ENCODE results near the gene FAAP20. TPM values are rescaled to one million over a fixed set of nuclear protein-coding genes. Genes with fewer than 3 reads are reported as not detected.

Gene FAAP20
- total RNA-seq, 4 donors from 2014 or later, result 16.5 to 31.2 (median 25.4) TPM

DNA sequence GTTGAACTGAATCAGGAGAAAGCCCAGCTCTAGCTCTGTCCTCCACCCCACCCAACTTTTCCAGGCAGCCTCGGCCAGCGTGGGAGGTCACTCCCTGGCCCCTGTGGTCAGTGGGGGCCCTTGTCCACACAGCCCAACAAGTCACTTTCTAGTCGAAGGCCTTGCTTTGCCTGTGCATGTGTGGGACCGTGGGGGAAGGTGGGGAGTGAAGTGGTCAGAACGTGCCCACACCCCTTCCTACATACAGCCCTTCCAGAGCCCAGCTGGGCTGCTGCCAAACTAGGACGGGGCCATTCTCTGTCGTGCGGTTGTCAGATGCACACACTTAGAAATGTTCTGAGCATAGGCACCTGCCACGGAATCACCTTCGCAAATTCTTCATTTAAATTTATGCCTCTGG lies 18.0 kb downstream of the FAAP20 start:
- H3K4me3 ChIP-seq, result no peak overlapping the region
- H3K27me3 ChIP-seq, result no peaks in the 10 kb centered on the region
- H3K27ac ChIP-seq, result no peak overlapping the region
- peaks cover 0 to 3% (median 0%) of the 10 kb centered on the region in 4 donors for H3K4me1 ChIP-seq
- H3K9me3 ChIP-seq, result no peaks in the 10 kb centered on the region
- no peak for DNase-seq
- peaks cover 0 to 36% (median 0%) of the 10 kb centered on the region in 3 donors for H3K36me3 ChIP-seq
- TF ChIP-seq POLR2A (IDR thresholded peaks at IDR 0.05), result no peak
- TF ChIP-seq, protein P1, sequence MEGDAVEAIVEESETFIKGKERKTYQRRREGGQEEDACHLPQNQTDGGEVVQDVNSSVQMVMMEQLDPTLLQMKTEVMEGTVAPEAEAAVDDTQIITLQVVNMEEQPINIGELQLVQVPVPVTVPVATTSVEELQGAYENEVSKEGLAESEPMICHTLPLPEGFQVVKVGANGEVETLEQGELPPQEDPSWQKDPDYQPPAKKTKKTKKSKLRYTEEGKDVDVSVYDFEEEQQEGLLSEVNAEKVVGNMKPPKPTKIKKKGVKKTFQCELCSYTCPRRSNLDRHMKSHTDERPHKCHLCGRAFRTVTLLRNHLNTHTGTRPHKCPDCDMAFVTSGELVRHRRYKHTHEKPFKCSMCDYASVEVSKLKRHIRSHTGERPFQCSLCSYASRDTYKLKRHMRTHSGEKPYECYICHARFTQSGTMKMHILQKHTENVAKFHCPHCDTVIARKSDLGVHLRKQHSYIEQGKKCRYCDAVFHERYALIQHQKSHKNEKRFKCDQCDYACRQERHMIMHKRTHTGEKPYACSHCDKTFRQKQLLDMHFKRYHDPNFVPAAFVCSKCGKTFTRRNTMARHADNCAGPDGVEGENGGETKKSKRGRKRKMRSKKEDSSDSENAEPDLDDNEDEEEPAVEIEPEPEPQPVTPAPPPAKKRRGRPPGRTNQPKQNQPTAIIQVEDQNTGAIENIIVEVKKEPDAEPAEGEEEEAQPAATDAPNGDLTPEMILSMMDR (IDR thresholded peaks at IDR 0.05), result no peak

DNA sequence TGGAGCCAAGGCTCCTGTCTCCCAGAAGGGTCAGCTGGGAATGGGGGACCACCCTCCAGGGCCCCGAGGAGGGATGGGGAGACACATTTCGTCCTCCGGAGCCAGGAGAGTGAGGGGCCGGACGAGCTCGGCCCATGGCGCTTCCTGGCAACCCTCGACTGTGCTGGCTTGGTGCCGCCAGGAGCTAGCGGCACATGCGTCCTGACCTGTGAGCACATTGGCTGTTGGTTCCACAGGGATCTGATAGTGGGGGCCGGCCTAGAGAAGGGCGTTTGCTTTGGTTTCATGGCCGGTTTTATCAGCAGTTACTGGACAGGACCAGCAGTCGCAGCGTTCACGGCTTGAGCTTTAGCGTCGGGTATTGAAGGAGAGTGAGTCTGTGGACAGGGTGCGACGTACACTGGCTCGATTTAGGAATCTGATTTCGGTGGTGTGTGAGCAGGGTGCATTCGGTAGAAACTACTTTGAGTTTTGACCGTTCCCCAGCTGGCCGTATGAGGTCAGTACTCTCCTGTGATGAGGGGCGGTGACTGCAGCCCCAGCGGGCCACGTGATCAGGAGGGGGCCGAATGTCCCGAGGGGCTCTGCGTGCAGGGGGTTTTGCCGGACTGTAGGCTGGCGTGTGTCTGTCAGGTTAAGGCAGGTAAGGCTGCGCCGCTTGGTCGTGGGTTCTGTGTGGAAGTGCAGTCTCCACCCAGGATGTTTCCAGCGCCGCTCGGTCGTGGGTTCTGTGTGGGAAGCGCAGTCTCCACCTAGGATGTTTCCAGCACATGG lies 18.7 kb downstream of the FAAP20 start:
- H3K27ac ChIP-seq, result no peak overlapping the region
- H3K4me1 ChIP-seq, result peaks cover 0 to 3% (median 0%) of the 10 kb centered on the region in 4 donors
- no peaks in the 10 kb centered on the region for H3K9me3 ChIP-seq
- DNase-seq, result no peak
- no peak overlapping the region for H3K4me3 ChIP-seq
- TF ChIP-seq, protein P1 (IDR thresholded peaks at IDR 0.05), result no peak
- TF ChIP-seq POLR2A (IDR thresholded peaks at IDR 0.05), result no peak
- no peaks in the 10 kb centered on the region for H3K27me3 ChIP-seq
- H3K36me3 ChIP-seq, result peaks cover 0 to 38% (median 0%) of the 10 kb centered on the region in 3 donors

DNA sequence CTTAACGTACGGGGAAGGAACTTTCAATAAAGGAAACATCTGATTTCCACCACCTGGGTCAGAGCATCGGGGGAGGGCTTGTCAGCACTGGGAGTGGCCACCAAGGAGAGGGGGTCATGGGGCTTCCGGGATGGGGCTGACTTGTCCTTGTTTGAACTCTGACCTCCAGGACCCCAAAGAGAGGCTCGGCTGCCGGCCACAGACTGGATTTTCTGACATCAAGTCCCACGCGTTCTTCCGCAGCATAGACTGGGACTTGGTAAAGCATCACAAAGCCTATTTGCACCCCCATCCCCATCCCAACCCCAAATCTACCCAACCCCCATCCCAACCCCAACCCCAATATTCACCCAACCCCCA lies 19.5 kb downstream of the FAAP20 start:
- H3K4me1 ChIP-seq, result peaks cover 0 to 3% (median 0%) of the 10 kb centered on the region in 4 donors
- H3K9me3 ChIP-seq, result no peaks in the 10 kb centered on the region
- no peaks in the 10 kb centered on the region for H3K27me3 ChIP-seq
- no peak overlapping the region for H3K27ac ChIP-seq
- peak overlapping the region in 2 of 4 donors; percentile 2 to 35 for H3K4me3 ChIP-seq
- TF ChIP-seq, protein P1 (IDR thresholded peaks at IDR 0.05), result no peak
- no peak for TF ChIP-seq POLR2A (IDR thresholded peaks at IDR 0.05)
- DNase-seq, result no peak
- H3K36me3 ChIP-seq, result peaks cover 0 to 30% (median 0%) of the 10 kb centered on the region in 3 donors

DNA sequence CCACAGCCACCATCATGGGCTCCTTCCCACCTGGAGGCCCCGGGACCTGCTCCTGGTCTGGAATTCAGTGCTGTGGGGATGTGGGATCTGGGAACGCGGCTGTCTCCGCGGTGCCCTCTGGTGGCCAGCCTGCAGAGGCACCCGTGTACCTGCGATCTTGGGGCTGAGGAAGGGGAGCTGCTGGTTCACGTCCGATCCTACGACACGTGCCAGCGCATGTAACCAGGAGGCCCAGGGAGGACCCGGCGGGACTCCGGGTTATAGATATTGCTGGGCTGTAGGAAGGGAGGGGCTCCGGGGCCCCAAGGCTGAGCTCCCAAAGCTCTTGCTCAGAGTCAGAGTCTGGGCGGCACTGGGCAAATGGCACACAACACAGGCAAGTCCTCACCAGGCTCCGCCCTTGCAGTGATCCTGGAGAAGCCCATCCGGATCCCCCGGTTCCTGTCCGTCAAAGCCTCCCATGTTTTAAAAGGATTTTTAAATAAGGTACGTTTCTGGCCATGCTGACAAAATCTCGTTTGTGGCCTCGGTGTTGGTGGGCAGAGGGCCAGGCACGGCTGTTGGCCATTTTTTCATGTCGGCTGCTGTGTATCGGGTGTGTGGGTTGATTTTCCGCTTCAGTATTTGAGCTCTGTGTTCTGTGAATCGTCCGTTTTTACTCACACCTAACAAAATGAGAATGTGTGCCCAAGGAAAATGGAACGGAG lies 20.1 kb downstream of the FAAP20 start:
- peak in 2 of 3 donors; percentile 68 to 75 for DNase-seq
- no peaks in the 10 kb centered on the region for H3K9me3 ChIP-seq
- H3K4me3 ChIP-seq, result peak overlapping the region; percentile 2 to 35 (median 10)
- H3K36me3 ChIP-seq, result peaks cover 0 to 27% (median 0%) of the 10 kb centered on the region in 3 donors
- TF ChIP-seq, protein P1 (IDR thresholded peaks at IDR 0.05), result peak; percentile 65 to 77 (median 76)
- TF ChIP-seq POLR2A (IDR thresholded peaks at IDR 0.05), result no peak
- H3K27ac ChIP-seq, result no peak overlapping the region
- no peaks in the 10 kb centered on the region for H3K27me3 ChIP-seq
- H3K4me1 ChIP-seq, result peaks cover 0 to 3% (median 0%) of the 10 kb centered on the region in 4 donors

DNA sequence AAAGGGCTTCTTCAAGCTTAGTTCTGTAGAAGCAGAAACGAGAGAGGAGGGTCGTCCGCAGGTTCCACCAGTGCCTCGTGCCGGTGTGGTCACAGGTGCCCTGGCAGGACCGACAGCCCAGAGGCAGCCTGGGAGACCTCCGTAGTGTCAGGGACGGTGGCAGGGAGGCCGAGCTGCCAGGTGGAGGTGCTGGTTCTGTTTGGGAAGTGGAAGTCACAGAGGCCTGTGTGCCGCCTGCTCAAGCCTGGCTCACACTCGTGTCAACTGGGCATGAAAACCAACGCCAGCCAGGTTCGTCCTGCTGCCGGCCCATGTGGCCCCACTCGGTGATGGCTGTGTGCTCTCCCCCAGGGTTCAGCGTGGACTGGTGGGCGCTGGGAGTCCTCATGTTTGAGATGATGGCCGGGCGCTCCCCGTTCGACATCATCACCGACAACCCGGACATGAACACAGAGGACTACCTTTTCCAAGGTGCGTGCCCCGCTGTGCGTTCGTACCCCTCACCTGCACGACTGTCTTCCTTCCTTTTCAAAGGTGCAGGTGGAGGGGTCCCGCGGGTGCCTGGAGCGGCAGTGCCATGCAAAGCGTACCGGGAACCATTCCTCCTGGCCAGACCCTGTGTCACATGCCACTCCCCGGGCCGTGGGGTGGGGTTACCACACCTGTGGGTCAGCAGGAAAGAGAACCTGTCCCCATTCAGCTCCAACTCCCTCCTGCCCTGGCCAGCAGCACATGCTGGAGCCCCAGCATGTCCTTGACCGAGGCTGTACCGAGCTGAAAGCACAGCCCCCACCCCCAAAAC lies 20.8 kb downstream of the FAAP20 start:
- no peak for TF ChIP-seq POLR2A (IDR thresholded peaks at IDR 0.05)
- TF ChIP-seq, protein P1 (IDR thresholded peaks at IDR 0.05), result no peak
- Histone ChIP-seq H3K27me3 (no peaks in the 10 kb centered on the region), H3K27ac (no peak overlapping the region), H3K36me3 (peaks cover 0 to 25% (median 0%) of the 10 kb centered on the region in 3 donors), H3K9me3 (no peaks in the 10 kb centered on the region), H3K4me3 (no peak overlapping the region), H3K4me1 (peaks cover 0 to 3% (median 0%) of the 10 kb centered on the region in 4 donors)
- DNase-seq, result no peak

Measured in Peyer's patch (tissue), 4 donors.